Activated B cell treated with CpG ODN at 0.5 μM for 24 hours (primary cell): ENCODE results near the gene TMEM91. TPM values are rescaled to one million over a fixed set of nuclear protein-coding genes. Genes with fewer than 3 reads are reported as not detected.

ENCODE experiments used
- ATAC-seq: fragments of 200-7000 bp; cut with Tn5 transposase; one replicate; pipeline ENCODE4 v1.10.0; 2021; ENCODE audit warnings: low read depth, mild to moderate bottlenecking, moderate library complexity
- CTCF ChIA-PET: fragments of 350-600 bp; sonication (Branson Sonifier 250); formaldehyde crosslinking; loops from one replicate; lab custom pipeline; 2021; ENCODE audit warnings: antibody characterized with exemption; lab: Charles Lee
- POLR2A ChIA-PET: fragments of 350-600 bp; sonication (Branson Sonifier 250); formaldehyde crosslinking; loops from one replicate; lab custom pipeline; 2021; ENCODE audit warnings: antibody characterized with exemption; lab: Charles Lee
- DNase-seq: peaks from one replicate; pipeline ENCODE4 v3.0.0; 2022
- H3K27ac Mint-ChIP-seq: one replicate; pipeline ENCODE4 v1.8.0; 2020; ENCODE audit warnings: mixed read lengths
- H3K27me3 Mint-ChIP-seq: one replicate; pipeline ENCODE4 v1.8.0; 2021; ENCODE audit warnings: mixed read lengths
- H3K36me3 Mint-ChIP-seq: one replicate; pipeline ENCODE4 v1.8.0; 2021; ENCODE audit warnings: low read depth, mixed read lengths
- H3K4me1 Mint-ChIP-seq: one replicate; pipeline ENCODE4 v1.8.0; 2021; ENCODE audit warnings: mixed read lengths
- H3K4me3 Mint-ChIP-seq: one replicate; pipeline ENCODE4 v1.8.0; 2020; ENCODE audit warnings: mild to moderate bottlenecking, mixed read lengths
- H3K9me3 Mint-ChIP-seq: one replicate; pipeline ENCODE4 v1.8.0; 2020; ENCODE audit warnings: mixed read lengths
- intact Hi-C: fragments of 100-400 bp; cut with micrococcal nuclease; formaldehyde crosslinking; loops from one replicate; pipeline ENCODE4 v1.15.1; 2024
- total RNA-seq: library from RNA; stranded (reverse); gene quantifications from 2 replicates; pipeline ENCODE4 v1.2.3, GENCODE V29; 2022
- TF ChIP-seq, protein P1 (sequence below): fragments of 200-600 bp; IDR thresholded peaks from one replicate; pipeline ENCODE4 v1.8.0; 2022; ENCODE audit warnings: antibody characterized with exemption, mild to moderate bottlenecking

The TMEM91 gene
- 3.7 and 4.6 TPM in 2 replicates for total RNA-seq

DNA sequence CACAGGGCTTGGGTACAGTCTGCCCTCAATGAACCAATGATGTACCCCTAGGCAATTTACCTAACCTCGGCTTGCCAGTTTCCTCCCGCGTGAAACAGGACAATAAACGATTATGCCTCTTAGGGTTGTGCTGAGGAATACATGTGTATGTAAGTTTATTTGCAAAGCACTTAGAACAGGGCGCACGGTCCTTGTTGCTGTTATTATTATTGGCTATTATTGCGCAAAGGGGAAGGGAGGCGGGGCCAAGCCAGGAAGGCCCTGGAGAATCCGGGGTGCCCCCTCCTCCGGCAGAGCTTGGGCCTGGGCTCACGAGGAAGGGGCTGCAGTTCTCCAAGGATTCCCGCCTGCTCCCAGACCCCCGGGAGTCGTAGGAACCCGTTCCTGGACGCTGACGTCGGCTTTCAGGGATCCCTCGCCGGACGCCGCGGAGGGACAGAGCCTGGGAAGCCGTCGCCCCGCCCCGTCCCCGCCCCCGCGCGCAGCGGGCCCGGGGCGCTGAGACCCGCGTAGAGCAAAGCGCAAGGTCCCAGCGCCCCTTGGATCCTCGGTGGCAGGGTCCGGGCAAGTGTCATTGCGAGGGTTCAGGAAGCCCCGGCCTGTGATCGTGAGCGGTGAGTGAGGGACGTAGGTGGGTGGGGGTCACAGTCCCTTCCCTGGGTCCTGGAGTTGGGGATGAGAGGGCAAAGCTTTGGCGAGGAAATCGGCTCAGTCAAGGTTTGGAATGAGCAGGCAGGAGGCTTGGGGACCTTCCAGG is at the start of gene TMEM91:
Gene TMEM91 (plus strand): TSS at position 293 of the 757 bp plus-strand sequence. CDS start 1,777 bp downstream, outside the sequence.
- Mint-ChIP-seq H3K4me1 (peaks cover 23% of the 10 kb centered on the region), H3K4me3 (peak within 1 kb of the TSS; percentile 52), H3K36me3 (no peaks in the 10 kb centered on the region), H3K27ac (no peak within 1 kb of the TSS), H3K9me3 (no peaks in the 10 kb centered on the region), H3K27me3 (no peaks in the 10 kb centered on the region)
- intact Hi-C loops: no loop called here
- DNase-seq: no peak
- ATAC-seq: no peak
- ChIA-PET CTCF (no interaction called here), POLR2A (no interaction called here)
- TF ChIP-seq, protein P1, sequence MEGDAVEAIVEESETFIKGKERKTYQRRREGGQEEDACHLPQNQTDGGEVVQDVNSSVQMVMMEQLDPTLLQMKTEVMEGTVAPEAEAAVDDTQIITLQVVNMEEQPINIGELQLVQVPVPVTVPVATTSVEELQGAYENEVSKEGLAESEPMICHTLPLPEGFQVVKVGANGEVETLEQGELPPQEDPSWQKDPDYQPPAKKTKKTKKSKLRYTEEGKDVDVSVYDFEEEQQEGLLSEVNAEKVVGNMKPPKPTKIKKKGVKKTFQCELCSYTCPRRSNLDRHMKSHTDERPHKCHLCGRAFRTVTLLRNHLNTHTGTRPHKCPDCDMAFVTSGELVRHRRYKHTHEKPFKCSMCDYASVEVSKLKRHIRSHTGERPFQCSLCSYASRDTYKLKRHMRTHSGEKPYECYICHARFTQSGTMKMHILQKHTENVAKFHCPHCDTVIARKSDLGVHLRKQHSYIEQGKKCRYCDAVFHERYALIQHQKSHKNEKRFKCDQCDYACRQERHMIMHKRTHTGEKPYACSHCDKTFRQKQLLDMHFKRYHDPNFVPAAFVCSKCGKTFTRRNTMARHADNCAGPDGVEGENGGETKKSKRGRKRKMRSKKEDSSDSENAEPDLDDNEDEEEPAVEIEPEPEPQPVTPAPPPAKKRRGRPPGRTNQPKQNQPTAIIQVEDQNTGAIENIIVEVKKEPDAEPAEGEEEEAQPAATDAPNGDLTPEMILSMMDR: no peak

DNA sequence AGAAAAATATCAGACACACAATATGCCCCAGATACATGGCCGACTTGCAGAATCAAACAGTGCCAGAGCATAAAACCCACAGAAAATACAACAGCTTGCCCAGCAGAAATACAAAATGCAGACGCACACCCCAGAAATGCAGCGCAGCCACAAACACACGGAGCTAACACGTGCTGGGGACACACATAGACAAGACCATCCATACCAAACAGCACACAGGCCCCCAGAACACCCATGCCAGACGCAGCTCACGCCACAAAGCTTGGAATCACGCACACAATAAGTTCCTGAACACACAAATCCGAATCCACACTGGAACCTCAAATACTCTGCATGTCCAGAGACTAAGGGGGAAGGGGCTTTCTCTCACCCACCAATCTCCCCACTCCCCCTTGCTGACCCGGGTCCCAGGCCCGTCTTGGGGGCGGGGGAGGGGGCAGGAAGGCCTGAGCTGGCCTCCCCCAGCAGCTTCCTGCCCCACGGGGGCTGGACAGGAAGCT is 49.2 kb upstream of the TMEM91 start:
- Mint-ChIP-seq H3K4me1 (peaks cover 73% of the 10 kb centered on the region), H3K27ac (peak overlapping the region; percentile 93), H3K4me3 (peak overlapping the region; percentile 55), H3K36me3 (peaks cover 48% of the 10 kb centered on the region), H3K27me3 (no peaks in the 10 kb centered on the region), H3K9me3 (no peaks in the 10 kb centered on the region)
- intact Hi-C loops: loop anchor here (1.0 kb wide), 3 partner anchors 24 to 70 kb away; partner anchors contain the start of genes BCKDHA and EXOSC5
- TF ChIP-seq, protein P1: no peak
- ATAC-seq (no peak), DNase-seq (no peak)
- CTCF ChIA-PET: interaction anchor here (1.2 to 2.2 kb wide), 3 partner anchors 18 to 25 kb away, joined by 4 to 18 read pairs (median 4); partner anchors contain the start of gene TGFB1
- POLR2A ChIA-PET: interaction anchor here (0.6 to 6.2 kb wide), 14 partner anchors 18 to 550 kb away, joined by 3 to 119 read pairs (median 6); partner anchors contain the start of genes B9D2, CCDC97, DMAC2 and HNRNPUL1

DNA sequence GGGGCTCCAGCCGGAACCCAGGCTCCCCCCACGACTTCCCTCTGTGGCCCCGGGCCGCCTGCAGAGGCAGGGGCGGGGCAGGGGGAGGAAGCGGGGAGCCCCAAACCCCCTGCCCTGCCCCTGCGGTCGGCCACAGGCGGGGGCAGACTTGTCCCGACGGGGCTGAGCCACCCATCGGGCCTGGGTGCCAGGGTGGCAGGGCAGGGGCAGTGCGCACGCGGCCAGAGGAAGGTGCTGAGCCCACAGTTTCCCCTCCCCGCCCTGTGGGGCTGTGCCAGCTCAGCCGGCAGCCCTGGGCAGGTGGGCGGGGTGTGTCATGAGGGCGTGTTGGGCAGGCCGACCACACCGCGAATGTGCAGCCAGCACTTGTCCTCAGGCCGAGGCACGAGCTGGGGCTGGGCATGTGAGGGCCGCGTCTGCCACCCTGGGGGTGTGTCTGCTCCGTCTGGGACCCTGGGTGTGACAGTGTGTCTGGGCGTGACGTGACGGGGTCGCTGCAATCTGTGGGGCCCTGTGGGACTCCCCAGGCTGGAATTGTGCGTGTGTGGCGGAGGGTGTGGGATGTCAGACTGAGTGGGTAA is 48.7 kb upstream of the TMEM91 start:
- H3K4me3 Mint-ChIP-seq: peak overlapping the region; percentile 77
- CTCF ChIA-PET: interaction anchor here (1.2 to 2.2 kb wide), 3 partner anchors 19 to 25 kb away, joined by 4 to 18 read pairs (median 4); partner anchors contain the start of gene TGFB1
- POLR2A ChIA-PET: interaction anchor here (0.6 to 6.2 kb wide), 13 partner anchors 18 to 550 kb away, joined by 3 to 119 read pairs (median 6); partner anchors contain the start of genes B9D2, CCDC97, DMAC2 and HNRNPUL1
- H3K4me1 Mint-ChIP-seq: peaks cover 70% of the 10 kb centered on the region
- ATAC-seq (peak; percentile 71), DNase-seq (peak; percentile 77)
- TF ChIP-seq, protein P1: no peak
- H3K27ac Mint-ChIP-seq: peak overlapping the region; percentile 91
- intact Hi-C loops: loop anchor here (1.0 kb wide), 3 partner anchors 24 to 70 kb away; partner anchors contain the start of genes BCKDHA and EXOSC5
- H3K27me3 Mint-ChIP-seq: no peaks in the 10 kb centered on the region
- peaks cover 49% of the 10 kb centered on the region for H3K36me3 Mint-ChIP-seq
- no peaks in the 10 kb centered on the region for H3K9me3 Mint-ChIP-seq

DNA sequence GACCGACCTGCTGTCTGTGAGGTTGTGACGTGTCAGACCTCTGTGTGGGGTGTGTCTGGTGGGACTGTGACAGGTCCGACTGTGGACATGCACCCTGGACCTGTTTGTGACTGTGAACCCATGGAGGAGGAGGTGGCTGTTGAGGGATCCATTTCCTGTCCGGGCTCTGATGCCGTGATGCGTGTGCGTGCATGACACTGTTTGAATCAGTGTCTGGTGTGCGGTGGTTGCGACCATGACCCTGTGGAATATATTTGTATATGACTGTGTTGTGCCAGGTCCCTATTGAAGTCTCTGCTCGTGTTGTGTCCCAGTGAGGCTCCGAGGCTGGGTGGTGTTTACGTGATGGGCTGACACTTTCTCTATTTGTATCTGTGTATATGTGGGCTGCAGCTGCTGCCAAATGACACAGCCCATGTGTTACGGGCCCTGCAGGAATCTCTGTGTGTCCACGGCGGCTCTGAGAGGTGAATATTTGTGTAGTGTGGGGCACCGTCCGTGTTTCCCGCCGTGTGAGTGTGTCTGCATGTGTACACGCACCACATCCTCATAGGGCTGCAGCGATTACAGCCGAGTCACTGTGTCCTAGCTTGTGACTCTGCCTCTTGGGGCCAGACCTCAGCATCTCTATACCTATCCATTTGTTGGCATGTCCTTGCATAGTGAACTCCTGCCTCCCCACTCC is 48.0 kb upstream of the TMEM91 start:
- DNase-seq (no peak), ATAC-seq (peak; percentile 4)
- no peaks in the 10 kb centered on the region for H3K27me3 Mint-ChIP-seq
- peak overlapping the region; percentile 77 for H3K4me3 Mint-ChIP-seq
- POLR2A ChIA-PET: interaction anchor here (0.5 to 6.2 kb wide), 12 partner anchors 11 to 551 kb away, joined by 3 to 119 read pairs (median 6); partner anchors contain the start of genes B9D2, CCDC97, HNRNPUL1 and TGFB1
- peaks cover 66% of the 10 kb centered on the region for H3K4me1 Mint-ChIP-seq
- CTCF ChIA-PET: interaction anchor here (0.6 to 2.2 kb wide), 4 partner anchors 12 to 27 kb away, joined by 3 to 18 read pairs (median 4); partner anchors contain the start of gene TGFB1
- TF ChIP-seq, protein P1: no peak
- intact Hi-C loops: no loop called here
- peak overlapping the region; percentile 91 for H3K27ac Mint-ChIP-seq
- H3K36me3 Mint-ChIP-seq: peaks cover 45% of the 10 kb centered on the region
- no peaks in the 10 kb centered on the region for H3K9me3 Mint-ChIP-seq
